OCI-LY7 (cell line): ENCODE results near the gene NCLN. TPM values are rescaled to one million over a fixed set of nuclear protein-coding genes. Genes with fewer than 3 reads are reported as not detected.

Source experiments
- BruUV-seq: library from RNA; stranded (reverse); fragments of 400-500 nt; replicated peaks from 2 replicates; lab custom pipeline; 2021; lab: Mats Ljungman, UMichigan
- CTCF ChIA-PET: fragments of 300-600 bp; sonication (Branson Sonifier 250); formaldehyde crosslinking; loops from one replicate; lab custom pipeline; 2022; ENCODE audit warnings: antibody characterized with exemption; ENCODE audit not compliant: unreplicated experiment; lab: Charles Lee
- POLR2A ChIA-PET: fragments of 300-600 bp; sonication (Branson Sonifier 250); formaldehyde crosslinking; loops from one replicate; lab custom pipeline; 2022; ENCODE audit warnings: antibody characterized with exemption; lab: Charles Lee
- DNase-seq: peaks from one replicate; pipeline ENCODE4 v3.0.0-alpha.2; 2015; ENCODE audit warnings: low spot score
- H2AFZ ChIP-seq: fragments of 200-600 bp; sonication (generic), shearing (Covaris generic); 2 replicates; pipeline ENCODE4 v1.6.1; 2014; ENCODE audit warnings: mild to moderate bottlenecking, antibody characterized with exemption, low read length, moderate library complexity
- H3K27ac ChIP-seq: fragments of 200-600 bp; sonication (generic); 2 replicates; pipeline ENCODE4 v1.5.1; 2014; ENCODE audit warnings: mixed run types, low read depth, mild to moderate bottlenecking, moderate library complexity, low read length, inconsistent platforms; ENCODE audit not compliant: poor library complexity, severe bottlenecking
- H3K36me3 ChIP-seq: fragments of 200-600 bp; sonication (generic); 2 replicates; pipeline ENCODE4 v1.6.1; 2014; ENCODE audit warnings: mild to moderate bottlenecking, antibody characterized with exemption, low read length, moderate library complexity, mixed read lengths; ENCODE audit not compliant: insufficient read depth
- H3K4me1 ChIP-seq: fragments of 200-600 bp; sonication (generic); 2 replicates; pipeline ENCODE4 v1.5.1; 2014; ENCODE audit warnings: mild to moderate bottlenecking, low read length; ENCODE audit not compliant: insufficient read depth, poor library complexity, severe bottlenecking
- H3K4me2 ChIP-seq: fragments of 200-600 bp; sonication (generic); 2 replicates; pipeline ENCODE4 v1.6.1; 2014; ENCODE audit warnings: mild to moderate bottlenecking, low read length
- H3K4me3 ChIP-seq: fragments of 200-600 bp; sonication (generic); 2 replicates; pipeline ENCODE4 v1.5.1; 2014; ENCODE audit warnings: mild to moderate bottlenecking, low read depth, low read length; ENCODE audit not compliant: poor library complexity, severe bottlenecking
- H3K79me2 ChIP-seq: fragments of 200-600 bp; sonication (generic); 2 replicates; pipeline ENCODE4 v1.6.1; 2016; ENCODE audit warnings: low read depth, mild to moderate bottlenecking, low read length, moderate library complexity, mixed read lengths; ENCODE audit not compliant: insufficient read depth
- H3K9me2 ChIP-seq: fragments of 200-600 bp; sonication (generic); 2 replicates; pipeline ENCODE4 v1.6.1; 2016; ENCODE audit warnings: mild to moderate bottlenecking, low read length, mixed read lengths; ENCODE audit not compliant: insufficient read depth
- H3K9me3 ChIP-seq: fragments of 200-600 bp; sonication (generic); 2 replicates; pipeline ENCODE4 v1.6.1; 2014; ENCODE audit warnings: mild to moderate bottlenecking, mixed run types, low read length, mixed read lengths
- H4K20me1 ChIP-seq: fragments of 200-600 bp; sonication (generic); 2 replicates; pipeline ENCODE4 v1.6.1; 2014; ENCODE audit warnings: mild to moderate bottlenecking, antibody characterized with exemption, low read length, moderate library complexity, mixed read lengths; ENCODE audit not compliant: insufficient read depth
- CTCF ChIP-seq: fragments of 200-600 bp; sonication (generic); conservative IDR thresholded peaks from 2 replicates; pipeline ENCODE4 v1.5.1; 2014; ENCODE audit warnings: mild to moderate bottlenecking, antibody characterized with exemption, low read length, moderate library complexity, mixed read lengths
- EZH2phosphoT487 ChIP-seq: fragments of 200-600 bp; sonication (generic); IDR thresholded peaks from 2 replicates; pipeline ENCODE4 v1.6.1; 2018; ENCODE audit warnings: low read depth, borderline replicate concordance, mild to moderate bottlenecking, mixed run types, antibody characterized with exemption, low read length, moderate library complexity, mixed read lengths
- intact Hi-C: fragments of 100-400 bp; cut with micrococcal nuclease; formaldehyde crosslinking; loops from one replicate; pipeline ENCODE4 v1.10.0; 2022; ENCODE audit not compliant: unreplicated experiment
- total RNA-seq, 2 experiments: library from RNA; depleted of rRNA in 1 of 2; stranded (reverse); fragments of >200 nt in 1 of 2; shearing (Covaris generic) in 1 of 2; gene quantifications; 2 replicates each; pipeline ENCODE4 v1.2.3, GENCODE V29; 2014 to 2022

The NCLN gene
- total RNA-seq, 2 experiments from 2014 or later = 49.2 to 61.9 TPM

- CTCF ChIA-PET = no interaction called here
- Histone ChIP-seq H3K9me2 (no peaks in the 10 kb centered on the region), H3K9me3 (no peaks in the 10 kb centered on the region), H4K20me1 (peaks cover 8% of the 10 kb centered on the region; the same call in 1 of the 2 replicates), H3K27ac (no peak overlapping the region), H3K36me3 (peaks cover 34% of the 10 kb centered on the region), H3K4me1 (peaks cover 14% of the 10 kb centered on the region), H3K79me2 (peaks cover 52% of the 10 kb centered on the region), H3K4me3 (no peak overlapping the region), H2AFZ (no peak overlapping the region), H3K4me2 (no peak overlapping the region)
- intact Hi-C loops = no loop called here
- no peak for TF ChIP-seq EZH2phosphoT487
- TF ChIP-seq CTCF = no peak
- DNase-seq = no peak
- POLR2A ChIA-PET = no interaction called here
- BruUV-seq = no TSS peak
These were observed 3.2 kb downstream of the NCLN start for GRCh38 chr19:3188627-3189596.

GRCh38 chr19:3189702-3190469 lies 4.2 kb downstream of the NCLN start:
- Histone ChIP-seq H3K4me1 (peaks cover 11% of the 10 kb centered on the region), H3K27ac (no peak overlapping the region), H3K36me3 (peaks cover 43% of the 10 kb centered on the region), H3K9me3 (no peaks in the 10 kb centered on the region), H3K9me2 (no peaks in the 10 kb centered on the region), H3K4me2 (no peak overlapping the region), H2AFZ (no peak overlapping the region), H3K4me3 (no peak overlapping the region), H4K20me1 (peaks cover 8% of the 10 kb centered on the region; the same call in 1 of the 2 replicates), H3K79me2 (peaks cover 52% of the 10 kb centered on the region)
- no TSS peak for BruUV-seq
- no peak for DNase-seq
- intact Hi-C loops = no loop called here
- TF ChIP-seq EZH2phosphoT487 (no peak), CTCF (no peak)
- ChIA-PET POLR2A (no interaction called here), CTCF (no interaction called here)
